Thymus (tissue), 11 donors: ENCODE data around the gene ADAMTS5. TPM values are rescaled to one million over a fixed set of nuclear protein-coding genes. Genes with fewer than 3 reads are reported as not detected.

Experiments used
- DNase-seq, 9 donors: peaks; one replicate each; pipeline ENCODE4 v3.0.0-alpha.2; 2013; ENCODE audit warnings: low spot score in 9 of 9, low read depth in 6 of 9, missing footprints in 1 of 9
- H3K27ac ChIP-seq, 2 donors: one replicate each; pipeline ENCODE4 v1.5.1; 2013; ENCODE audit warnings: control low read depth in 1 of 2, low read depth in 1 of 2, low read length in 1 of 2, mild to moderate bottlenecking in 1 of 2, moderate library complexity in 1 of 2
- H3K27me3 ChIP-seq, 2 donors: one replicate each; pipeline ENCODE4 v1.5.1; 2013; ENCODE audit warnings: low read length in 1 of 2; ENCODE audit not compliant: control insufficient read depth in 2 of 2, insufficient read depth in 1 of 2
- H3K36me3 ChIP-seq, 2 donors: one replicate each; pipeline ENCODE4 v1.5.1; 2013; ENCODE audit warnings: low read length in 1 of 2, mild to moderate bottlenecking in 1 of 2, moderate library complexity in 1 of 2; ENCODE audit not compliant: control insufficient read depth in 2 of 2, insufficient read depth in 2 of 2
- H3K4me1 ChIP-seq, 2 donors: one replicate each; pipeline ENCODE4 v1.5.1; 2013; ENCODE audit warnings: low read length in 2 of 2; ENCODE audit not compliant: control insufficient read depth in 2 of 2, insufficient read depth in 2 of 2
- H3K4me3 ChIP-seq, 2 donors: one replicate each; pipeline ENCODE4 v1.5.1; 2013; ENCODE audit warnings: low read length in 2 of 2, control low read depth in 1 of 2, mild to moderate bottlenecking in 1 of 2
- H3K9me3 ChIP-seq, 2 donors: one replicate each; pipeline ENCODE4 v1.5.1; 2013; ENCODE audit warnings: low read length in 1 of 2, mild to moderate bottlenecking in 1 of 2; ENCODE audit not compliant: control insufficient read depth in 2 of 2, insufficient read depth in 1 of 2
- WGBS: extraction: QIAGEN DNeasy Blood & Tissue Kit; methylation state at CpG from one replicate; pipeline ENCODE4 v1.1.7; 2013; 5-methylcytosine and 5-hydroxymethylcytosine counted together
- polyA plus RNA-seq: library from polyadenylated mRNA; stranded (reverse); fragments of 200-250 nt; gene quantifications from one replicate; pipeline ENCODE4 v1.2.3, GENCODE V29; 2013
- total RNA-seq: library from RNA; stranded (reverse); fragments of 120-200 nt; gene quantifications from one replicate; pipeline ENCODE4 v1.2.4, GENCODE V29; 2013
- donor health status: healthy.

The ADAMTS5 gene
- total and polyA plus RNA-seq, 2 donors, result 0.52 to 0.75 TPM

DNA sequence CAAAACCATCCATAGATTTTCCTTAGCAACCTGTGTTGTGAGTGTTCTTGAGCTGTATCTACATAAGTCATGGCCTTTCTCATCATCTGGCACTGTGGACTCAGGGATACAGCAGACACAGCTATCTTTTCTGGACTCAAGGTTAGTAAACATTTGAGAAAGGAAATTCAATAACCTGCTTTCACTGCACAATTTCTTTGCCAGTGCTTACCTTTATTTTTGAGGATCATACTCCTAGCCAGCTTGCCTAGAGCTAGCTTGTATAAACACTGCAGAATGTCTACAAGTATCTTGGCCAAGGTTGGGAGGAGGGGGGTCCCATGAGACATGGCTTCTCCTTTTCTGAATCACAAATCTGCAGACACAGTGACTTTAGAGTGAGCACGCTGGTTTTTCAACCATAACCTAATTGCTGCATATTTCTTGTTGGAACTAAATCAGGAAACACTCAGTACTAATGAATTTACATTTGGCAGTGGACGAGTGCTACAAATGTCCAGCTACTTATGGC lies 27.2 kb downstream of the ADAMTS5 start:
- no peak for DNase-seq
- Histone ChIP-seq H3K27me3 (no peaks in the 10 kb centered on the region), H3K9me3 (no peaks in the 10 kb centered on the region), H3K4me1 (no peaks in the 10 kb centered on the region), H3K36me3 (no peaks in the 10 kb centered on the region), H3K4me3 (no peak overlapping the region), H3K27ac (no peak overlapping the region)
- 85% methylated on average over 2 of the region's 2 CpGs for WGBS

DNA sequence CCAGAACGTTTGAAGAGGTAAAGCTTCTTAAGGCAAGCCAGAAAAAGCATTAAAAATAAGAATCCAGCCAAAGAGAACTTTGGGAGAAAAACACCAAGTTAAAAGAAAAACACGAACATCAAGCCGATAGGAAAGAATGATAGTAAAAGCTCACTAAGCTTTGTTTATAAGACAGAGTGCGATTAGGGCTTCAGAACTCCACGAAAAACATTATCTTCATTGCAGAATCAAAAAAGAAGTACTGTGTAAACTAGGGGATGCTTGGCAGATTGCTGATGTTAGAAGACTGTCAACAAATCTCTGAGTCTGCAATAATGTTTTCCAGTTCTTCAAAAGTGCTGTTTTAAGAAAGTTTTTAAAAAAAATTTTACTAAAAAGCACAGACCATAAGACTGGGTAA lies 30.2 kb downstream of the ADAMTS5 start:
- Histone ChIP-seq H3K4me1 (no peaks in the 10 kb centered on the region), H3K9me3 (no peaks in the 10 kb centered on the region), H3K27ac (no peak overlapping the region), H3K27me3 (no peaks in the 10 kb centered on the region), H3K36me3 (no peaks in the 10 kb centered on the region), H3K4me3 (no peak overlapping the region)
- DNase-seq, result no peak
- 88% methylated on average over 5 of the region's 5 CpGs for WGBS

DNA sequence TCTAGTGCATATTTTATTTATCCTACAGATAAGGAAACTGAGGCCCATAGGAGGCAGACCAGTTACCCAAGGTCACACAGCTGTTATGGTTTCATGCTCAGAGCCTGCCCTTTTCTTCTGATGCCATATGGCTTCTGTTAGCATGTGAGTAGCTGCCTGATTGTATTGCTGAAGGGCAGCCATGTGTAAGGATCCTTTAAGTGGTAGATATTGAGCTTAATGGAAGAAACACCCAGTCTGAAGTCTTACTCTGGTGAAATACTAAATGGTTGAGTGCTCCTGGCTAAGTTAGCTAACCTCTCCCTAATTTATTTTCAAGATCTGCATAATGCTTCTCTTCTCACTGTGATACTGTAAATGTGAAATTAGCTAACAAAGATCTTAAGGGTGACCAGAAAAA lies 30.9 kb downstream of the ADAMTS5 start:
- H3K27ac ChIP-seq, result no peak overlapping the region
- no peaks in the 10 kb centered on the region for H3K27me3 ChIP-seq
- DNase-seq, result no peak
- no peaks in the 10 kb centered on the region for H3K4me1 ChIP-seq
- H3K9me3 ChIP-seq, result no peaks in the 10 kb centered on the region
- no peak overlapping the region for H3K4me3 ChIP-seq
- no peaks in the 10 kb centered on the region for H3K36me3 ChIP-seq

DNA sequence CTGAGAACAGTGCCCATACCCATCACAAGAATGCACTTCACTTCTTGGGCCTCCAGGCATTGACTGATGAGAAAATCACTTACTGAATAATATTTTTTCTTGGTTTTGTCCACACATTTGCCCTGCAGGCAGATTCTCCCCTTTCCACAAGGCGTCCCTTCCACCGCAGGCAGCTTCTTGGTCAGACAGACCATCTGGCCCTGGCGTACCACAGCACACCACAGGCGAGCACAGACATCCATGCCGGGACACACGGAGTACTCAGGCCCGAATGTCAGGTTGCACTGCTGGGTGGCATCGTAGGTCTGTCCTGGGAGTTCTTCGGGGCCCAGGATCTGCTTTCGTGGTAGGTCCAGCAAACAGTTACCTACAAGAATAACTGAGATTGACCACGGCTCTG lies 32.5 kb downstream of the ADAMTS5 start:
- no peaks in the 10 kb centered on the region for H3K4me1 ChIP-seq
- 95% methylated on average over 11 of the region's 11 CpGs for WGBS
- no peak overlapping the region for H3K4me3 ChIP-seq
- H3K27me3 ChIP-seq, result no peaks in the 10 kb centered on the region
- DNase-seq, result no peak
- no peak overlapping the region for H3K27ac ChIP-seq
- no peaks in the 10 kb centered on the region for H3K36me3 ChIP-seq
- H3K9me3 ChIP-seq, result no peaks in the 10 kb centered on the region

DNA sequence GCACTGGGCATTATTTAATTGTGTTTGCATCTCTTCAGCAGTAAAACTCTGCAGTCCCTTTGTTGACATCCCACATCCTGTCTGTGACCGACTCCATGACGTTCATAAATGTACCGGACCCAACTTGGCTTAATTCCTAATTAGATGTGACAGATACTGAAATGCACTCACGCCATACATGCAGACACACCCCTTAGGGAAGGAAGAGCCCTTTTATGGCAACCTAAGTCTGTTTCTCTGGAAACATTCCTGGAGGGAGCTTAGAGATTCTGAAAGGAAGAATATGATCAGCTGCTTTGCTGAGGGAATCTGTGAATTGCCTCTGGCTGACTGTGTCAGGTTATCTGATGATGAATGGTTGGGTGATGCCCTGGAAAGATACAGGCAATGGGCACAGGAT lies 33.4 kb downstream of the ADAMTS5 start:
- Histone ChIP-seq H3K4me3 (no peak overlapping the region), H3K9me3 (no peaks in the 10 kb centered on the region), H3K4me1 (no peaks in the 10 kb centered on the region), H3K27me3 (no peaks in the 10 kb centered on the region), H3K27ac (no peak overlapping the region), H3K36me3 (no peaks in the 10 kb centered on the region)
- WGBS, result 81% methylated on average over 4 of the region's 4 CpGs
- DNase-seq, result no peak

GRCh38 chr21:26925636-26926035 lies 41.3 kb downstream of the ADAMTS5 start:
- H3K9me3 ChIP-seq, result no peaks in the 10 kb centered on the region
- H3K27me3 ChIP-seq, result no peaks in the 10 kb centered on the region
- H3K4me1 ChIP-seq, result no peaks in the 10 kb centered on the region
- DNase-seq, result no peak
- H3K4me3 ChIP-seq, result no peak overlapping the region
- no peaks in the 10 kb centered on the region for H3K36me3 ChIP-seq
- no peak overlapping the region for H3K27ac ChIP-seq
- WGBS, result 70% methylated on average over 4 of the region's 4 CpGs

DNA sequence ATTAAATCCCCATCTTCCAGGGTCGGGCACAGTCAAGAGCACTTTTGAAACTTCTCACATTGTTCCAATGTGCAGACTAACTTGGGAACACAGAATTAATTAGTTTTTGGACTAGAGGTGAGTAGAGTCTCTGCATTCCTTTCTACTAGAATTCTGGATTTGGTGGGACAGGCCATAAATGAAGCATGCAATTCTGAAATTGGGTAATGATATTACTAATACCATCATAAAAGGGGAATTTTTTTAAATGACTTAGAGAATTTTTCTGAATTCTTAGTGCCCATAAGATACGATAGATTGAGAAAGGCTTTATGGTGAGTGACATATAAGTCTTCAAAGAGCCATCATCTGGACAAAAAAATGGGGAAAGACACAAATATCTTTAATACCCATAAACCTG lies 41.8 kb downstream of the ADAMTS5 start:
- H3K27me3 ChIP-seq, result no peaks in the 10 kb centered on the region
- DNase-seq, result no peak
- no peaks in the 10 kb centered on the region for H3K36me3 ChIP-seq
- no peak overlapping the region for H3K27ac ChIP-seq
- no peaks in the 10 kb centered on the region for H3K9me3 ChIP-seq
- H3K4me3 ChIP-seq, result no peak overlapping the region
- no peaks in the 10 kb centered on the region for H3K4me1 ChIP-seq
- WGBS, result 93% methylated on average over 2 of the region's 2 CpGs

- no peak for DNase-seq
- Histone ChIP-seq H3K27ac (no peak overlapping the region), H3K9me3 (no peaks in the 10 kb centered on the region), H3K36me3 (no peaks in the 10 kb centered on the region), H3K4me3 (no peak overlapping the region), H3K4me1 (no peaks in the 10 kb centered on the region), H3K27me3 (no peaks in the 10 kb centered on the region)
- 95% methylated on average over 10 of the region's 10 CpGs for WGBS
Measured at GRCh38 chr21:26923986-26924385, 42.9 kb downstream of the ADAMTS5 start.

DNA sequence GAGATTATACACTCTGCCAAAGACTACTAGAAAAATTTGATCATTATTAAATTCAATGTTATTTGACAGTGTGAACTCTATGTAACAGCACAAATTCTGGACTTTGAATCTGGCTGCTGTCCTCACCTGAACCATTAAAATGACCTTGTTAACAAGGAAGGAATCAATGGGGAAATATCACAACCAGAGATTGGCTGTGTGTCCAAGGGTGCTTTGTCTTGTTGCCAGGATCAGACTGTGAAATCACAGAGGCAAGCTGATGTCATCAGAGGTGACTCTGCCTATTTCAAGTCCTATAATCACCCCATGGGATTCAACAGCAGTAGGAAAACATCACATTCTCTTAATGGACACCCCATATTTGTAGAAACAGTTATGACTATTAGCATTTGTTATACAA lies 46.8 kb downstream of the ADAMTS5 start:
- Histone ChIP-seq H3K9me3 (no peaks in the 10 kb centered on the region), H3K27ac (no peak overlapping the region), H3K4me3 (no peak overlapping the region), H3K36me3 (no peaks in the 10 kb centered on the region), H3K4me1 (no peaks in the 10 kb centered on the region), H3K27me3 (no peaks in the 10 kb centered on the region)
- DNase-seq, result no peak
